ENCODE results near the gene SEMA6A. TPM values are rescaled to one million over a fixed set of nuclear protein-coding genes. Genes with fewer than 3 reads are reported as not detected.

The SEMA6A gene
- total and polyA plus RNA-seq, 9 of the 15 experiments (the other 6 are each of a cell fraction or from before 2014, with no cell fraction given): 0.04 to 0.42 (median 0.18) TPM; not detected in 5

DNA sequence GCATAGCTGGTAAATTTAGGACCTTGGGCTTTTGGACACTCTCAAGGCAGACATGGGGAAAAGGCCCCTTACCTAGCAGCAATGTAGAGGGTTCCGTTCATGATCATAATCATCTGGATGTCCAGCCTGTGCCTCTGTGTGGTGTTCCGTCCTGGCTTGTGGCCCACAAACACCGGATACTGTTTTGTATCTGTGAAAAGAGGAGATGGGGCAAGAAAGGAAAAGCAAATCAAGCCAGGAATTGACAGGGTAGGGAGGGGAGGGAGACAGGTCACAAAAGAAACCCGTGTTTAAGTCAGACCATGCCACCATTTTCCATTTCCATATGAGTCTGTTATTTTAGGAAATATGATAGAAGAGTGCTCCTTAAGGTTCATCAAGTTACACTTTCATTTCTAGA, 72.5 kb downstream of the SEMA6A start (continued):
- TF ChIP-seq SMARCE1 (IDR thresholded peaks at IDR 0.05): no peak
- no peak for TF ChIP-seq ZNF280A (IDR thresholded peaks at IDR 0.05; ENCODE audit: low read depth, partially characterized antibody)
- TF ChIP-seq CC2D1A (IDR thresholded peaks at IDR 0.05): no peak
- no peak for TF ChIP-seq ADNP (tag; IDR thresholded peaks at IDR 0.05)
- no peak for TF ChIP-seq GABPA (tag; conservative IDR thresholded peaks at IDR 0.05; ENCODE audit: low read depth)
- TF ChIP-seq NFIX (CRISPR knock-in tag; IDR thresholded peaks at IDR 0.05; ENCODE audit: low read depth): no peak

- Histone ChIP-seq H3K9me3 (replicated peaks; ENCODE audit: control insufficient read depth, insufficient read depth, low read depth, low read length) (no peaks in the 10 kb centered on the region), H3K4me3 (no peak overlapping the region), H3K4me1 (replicated peaks in 1 of 2; ENCODE audit: control insufficient read depth in 2 of 2, insufficient read depth in 2 of 2, low read length in 2 of 2) (no peaks in the 10 kb centered on the region), H3K4me2 (ENCODE audit: insufficient read depth, low read length) (no peak overlapping the region), H2AFZ (ENCODE audit: low read depth, low read length) (no peak overlapping the region), H3K79me2 (ENCODE audit: control insufficient read depth, insufficient read depth, low read length) (no peaks in the 10 kb centered on the region), H3K9ac (ENCODE audit: insufficient read depth in 1 of 2, low read depth in 2 of 2, low read length in 2 of 2) (no peak overlapping the region), H3K27ac (ENCODE audit: extremely low read depth, low read depth, low read length) (no peak overlapping the region), H3K36me3 (ENCODE audit: control insufficient read depth, insufficient read depth, low read length) (no peaks in the 10 kb centered on the region), H4K20me1 (replicated peaks; ENCODE audit: control insufficient read depth, insufficient read depth, low read length) (no peaks in the 10 kb centered on the region), H3K9me1 (ENCODE audit: control insufficient read depth, insufficient read depth, low read length) (no peaks in the 10 kb centered on the region), H3K27me3 (ENCODE audit: control insufficient read depth in 2 of 2, insufficient read depth in 2 of 2, low read length in 2 of 2) (no peaks in the 10 kb centered on the region)
- no peak for ATAC-seq
- in situ Hi-C loops (cut with MboI) (no loop called here), intact Hi-C loops (cut with micrococcal nuclease) (loop anchor here (10.0 kb wide), 1 partner anchor 364 kb away; no protein-coding TSS in a partner anchor)
- BruUV-seq (replicated peaks): no TSS peak
- POLR2A ChIA-PET: interaction anchor here (1.1 kb wide), 1 partner anchor 13 kb away, joined by 3 read pairs; no protein-coding TSS in a partner anchor
- FAIRE-seq: no peak
- no peak for DNase-seq (ENCODE audit: extremely low read depth in 1 of 4, low spot score in 3 of 4)
- CTCF ChIA-PET (ENCODE audit: low intra/inter-chr PET ratio): no interaction called here
- WGBS (ENCODE audit: insufficient coverage, low coverage, missing lambda C conversion rate): 0% methylated on average over 4 of the region's 4 CpGs
- TF ChIP-seq EP400 (IDR thresholded peaks at IDR 0.05) (no peak), TARDBP (IDR thresholded peaks at IDR 0.05) (no peak), C11orf30 (IDR thresholded peaks at IDR 0.05; ENCODE audit: low read depth) (peak; percentile 71; the same call in 1 of the 2 replicates), MAFK (IDR thresholded peaks at IDR 0.05; ENCODE audit: low read length) (peak; percentile 76), ZNF232 (CRISPR knock-in tag; IDR thresholded peaks at IDR 0.05) (no peak), YY1 (IDR thresholded peaks at IDR 0.05; ENCODE audit: borderline replicate concordance in 1 of 3, control insufficient read depth in 1 of 3, extremely low read depth in 1 of 3, insufficient read depth in 3 of 3, insufficient read length in 1 of 3, insufficient replicate concordance in 2 of 3, low read depth in 1 of 3, low read length in 2 of 3) (no peak), PHF20 (IDR thresholded peaks at IDR 0.05; ENCODE audit: partially characterized antibody) (no peak), MAFF (IDR thresholded peaks at IDR 0.05; ENCODE audit: low read length) (peak; percentile 62), ZNF146 (CRISPR knock-in tag; IDR thresholded peaks at IDR 0.05; ENCODE audit: unreplicated experiment) (no peak), ZNF444 (CRISPR knock-in tag; IDR thresholded peaks at IDR 0.05) (no peak), FOS (IDR thresholded peaks at IDR 0.05; ENCODE audit: extremely low read depth, insufficient read length) (no peak), MECOM (CRISPR knock-in tag; IDR thresholded peaks at IDR 0.05) (no peak)
- TF ChIP-seq, protein P1, sequence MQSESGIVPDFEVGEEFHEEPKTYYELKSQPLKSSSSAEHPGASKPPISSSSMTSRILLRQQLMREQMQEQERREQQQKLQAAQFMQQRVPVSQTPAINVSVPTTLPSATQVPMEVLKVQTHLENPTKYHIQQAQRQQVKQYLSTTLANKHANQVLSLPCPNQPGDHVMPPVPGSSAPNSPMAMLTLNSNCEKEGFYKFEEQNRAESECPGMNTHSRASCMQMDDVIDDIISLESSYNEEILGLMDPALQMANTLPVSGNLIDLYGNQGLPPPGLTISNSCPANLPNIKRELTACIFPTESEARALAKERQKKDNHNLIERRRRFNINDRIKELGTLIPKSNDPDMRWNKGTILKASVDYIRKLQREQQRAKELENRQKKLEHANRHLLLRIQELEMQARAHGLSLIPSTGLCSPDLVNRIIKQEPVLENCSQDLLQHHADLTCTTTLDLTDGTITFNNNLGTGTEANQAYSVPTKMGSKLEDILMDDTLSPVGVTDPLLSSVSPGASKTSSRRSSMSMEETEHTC (IDR thresholded peaks at IDR 0.05): no peak
- TF ChIP-seq, protein P2, sequence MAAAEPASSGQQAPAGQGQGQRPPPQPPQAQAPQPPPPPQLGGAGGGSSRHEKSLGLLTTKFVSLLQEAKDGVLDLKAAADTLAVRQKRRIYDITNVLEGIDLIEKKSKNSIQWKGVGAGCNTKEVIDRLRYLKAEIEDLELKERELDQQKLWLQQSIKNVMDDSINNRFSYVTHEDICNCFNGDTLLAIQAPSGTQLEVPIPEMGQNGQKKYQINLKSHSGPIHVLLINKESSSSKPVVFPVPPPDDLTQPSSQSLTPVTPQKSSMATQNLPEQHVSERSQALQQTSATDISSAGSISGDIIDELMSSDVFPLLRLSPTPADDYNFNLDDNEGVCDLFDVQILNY (CRISPR knock-in tag; IDR thresholded peaks at IDR 0.05): no peak
Observed at GRCh38 chr5:116498503-116499048, 76.0 kb downstream of the SEMA6A start.

All from K562 (cell line).